B cell (primary cell): ENCODE data around the gene BTK.

ENCODE experiments used
- EZH2 ChIP-seq: IDR thresholded peaks from 2 replicates; pipeline ENCODE4 v1.6.1; 2012; ENCODE audit warnings: borderline replicate concordance, low read depth, mild to moderate bottlenecking, moderate library complexity, low read length; ENCODE audit not compliant: insufficient read depth, poor library complexity, severe bottlenecking
- TF ChIP-seq, protein P1 (sequence below): fragments of 200-600 bp; IDR thresholded peaks from one replicate; pipeline ENCODE4 v1.8.0; 2022; ENCODE audit warnings: antibody characterized with exemption, mild to moderate bottlenecking

- TF ChIP-seq, protein P1, sequence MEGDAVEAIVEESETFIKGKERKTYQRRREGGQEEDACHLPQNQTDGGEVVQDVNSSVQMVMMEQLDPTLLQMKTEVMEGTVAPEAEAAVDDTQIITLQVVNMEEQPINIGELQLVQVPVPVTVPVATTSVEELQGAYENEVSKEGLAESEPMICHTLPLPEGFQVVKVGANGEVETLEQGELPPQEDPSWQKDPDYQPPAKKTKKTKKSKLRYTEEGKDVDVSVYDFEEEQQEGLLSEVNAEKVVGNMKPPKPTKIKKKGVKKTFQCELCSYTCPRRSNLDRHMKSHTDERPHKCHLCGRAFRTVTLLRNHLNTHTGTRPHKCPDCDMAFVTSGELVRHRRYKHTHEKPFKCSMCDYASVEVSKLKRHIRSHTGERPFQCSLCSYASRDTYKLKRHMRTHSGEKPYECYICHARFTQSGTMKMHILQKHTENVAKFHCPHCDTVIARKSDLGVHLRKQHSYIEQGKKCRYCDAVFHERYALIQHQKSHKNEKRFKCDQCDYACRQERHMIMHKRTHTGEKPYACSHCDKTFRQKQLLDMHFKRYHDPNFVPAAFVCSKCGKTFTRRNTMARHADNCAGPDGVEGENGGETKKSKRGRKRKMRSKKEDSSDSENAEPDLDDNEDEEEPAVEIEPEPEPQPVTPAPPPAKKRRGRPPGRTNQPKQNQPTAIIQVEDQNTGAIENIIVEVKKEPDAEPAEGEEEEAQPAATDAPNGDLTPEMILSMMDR, result no peak
- TF ChIP-seq EZH2, result no peak
Measured at GRCh38 chrX:101393530-101394305, 7.7 kb upstream of the BTK start.
